Measurements from ENCODE around the gene PLPPR5.

DNA sequence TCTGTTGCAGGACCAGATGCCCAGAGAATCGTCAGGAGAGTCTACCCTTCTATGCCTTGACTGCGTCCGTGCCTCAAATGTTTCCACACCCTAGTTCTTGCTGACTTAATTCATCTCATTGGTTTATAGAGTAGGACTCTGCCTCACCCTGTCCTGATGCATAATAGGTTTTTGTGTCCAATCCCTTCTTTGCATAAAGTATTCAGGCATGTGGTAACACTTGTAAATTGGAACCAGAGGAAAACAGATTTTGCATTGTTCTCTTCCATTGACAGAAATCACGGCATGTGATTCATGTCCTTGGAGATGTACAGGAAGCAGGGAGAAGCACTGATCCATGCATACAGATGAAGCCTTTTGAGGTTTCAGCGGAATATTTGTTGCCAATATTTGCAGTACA is 29.5 kb downstream of the PLPPR5 start:
- TF ChIP-seq, protein P1, sequence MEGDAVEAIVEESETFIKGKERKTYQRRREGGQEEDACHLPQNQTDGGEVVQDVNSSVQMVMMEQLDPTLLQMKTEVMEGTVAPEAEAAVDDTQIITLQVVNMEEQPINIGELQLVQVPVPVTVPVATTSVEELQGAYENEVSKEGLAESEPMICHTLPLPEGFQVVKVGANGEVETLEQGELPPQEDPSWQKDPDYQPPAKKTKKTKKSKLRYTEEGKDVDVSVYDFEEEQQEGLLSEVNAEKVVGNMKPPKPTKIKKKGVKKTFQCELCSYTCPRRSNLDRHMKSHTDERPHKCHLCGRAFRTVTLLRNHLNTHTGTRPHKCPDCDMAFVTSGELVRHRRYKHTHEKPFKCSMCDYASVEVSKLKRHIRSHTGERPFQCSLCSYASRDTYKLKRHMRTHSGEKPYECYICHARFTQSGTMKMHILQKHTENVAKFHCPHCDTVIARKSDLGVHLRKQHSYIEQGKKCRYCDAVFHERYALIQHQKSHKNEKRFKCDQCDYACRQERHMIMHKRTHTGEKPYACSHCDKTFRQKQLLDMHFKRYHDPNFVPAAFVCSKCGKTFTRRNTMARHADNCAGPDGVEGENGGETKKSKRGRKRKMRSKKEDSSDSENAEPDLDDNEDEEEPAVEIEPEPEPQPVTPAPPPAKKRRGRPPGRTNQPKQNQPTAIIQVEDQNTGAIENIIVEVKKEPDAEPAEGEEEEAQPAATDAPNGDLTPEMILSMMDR (IDR thresholded peaks at IDR 0.05), result no peak
- no peak for TF ChIP-seq POLR2AphosphoS5 (IDR thresholded peaks at IDR 0.05)
- TF ChIP-seq EP300 (IDR thresholded peaks at IDR 0.05; ENCODE audit: low read depth), result no peak
- TF ChIP-seq POLR2A (IDR thresholded peaks at IDR 0.05), result no peak

All from transverse colon (tissue), 4 donors.